Tongue (tissue), 2 donors: ENCODE measurements around the gene ARHGAP24. TPM values are rescaled to one million over a fixed set of nuclear protein-coding genes. Genes with fewer than 3 reads are reported as not detected.
"Not testable (repeated sequence)": the region's sequence is repeated elsewhere in the genome, so short reads cannot be mapped to it uniquely, and the experiment has no call there.

ENCODE experiments used
- DNase-seq: peaks from one replicate; pipeline ENCODE4 v3.0.0-alpha.2; 2015
- total RNA-seq: library from RNA; depleted of rRNA; stranded (reverse); fragments of >200 nt; gene quantifications from one replicate; pipeline ENCODE4 v1.2.3, GENCODE V29; 2014

Gene ARHGAP24
- total RNA-seq, 1 donor from 2014 or later, result 112 TPM

DNA sequence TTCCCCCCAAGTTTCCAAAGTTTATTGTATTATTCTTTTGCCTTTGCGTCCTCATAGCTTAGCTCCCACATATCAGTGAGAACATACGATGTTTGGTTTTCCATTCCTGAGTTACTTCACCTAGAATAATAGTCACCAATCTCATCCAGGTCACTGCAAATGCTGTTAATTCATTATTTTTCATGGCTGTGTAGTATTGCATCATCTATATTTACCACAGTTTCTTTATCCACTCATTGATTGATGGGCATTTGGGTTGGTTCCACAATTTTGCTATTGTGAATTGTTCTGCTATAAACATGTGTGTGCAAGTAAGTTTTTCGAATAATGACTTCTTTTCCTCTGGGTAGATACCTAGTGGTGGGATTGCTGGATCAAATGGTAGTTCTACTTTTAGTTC lies 43.6 kb downstream of the ARHGAP24 start:
- DNase-seq, result not testable (repeated sequence)

DNA sequence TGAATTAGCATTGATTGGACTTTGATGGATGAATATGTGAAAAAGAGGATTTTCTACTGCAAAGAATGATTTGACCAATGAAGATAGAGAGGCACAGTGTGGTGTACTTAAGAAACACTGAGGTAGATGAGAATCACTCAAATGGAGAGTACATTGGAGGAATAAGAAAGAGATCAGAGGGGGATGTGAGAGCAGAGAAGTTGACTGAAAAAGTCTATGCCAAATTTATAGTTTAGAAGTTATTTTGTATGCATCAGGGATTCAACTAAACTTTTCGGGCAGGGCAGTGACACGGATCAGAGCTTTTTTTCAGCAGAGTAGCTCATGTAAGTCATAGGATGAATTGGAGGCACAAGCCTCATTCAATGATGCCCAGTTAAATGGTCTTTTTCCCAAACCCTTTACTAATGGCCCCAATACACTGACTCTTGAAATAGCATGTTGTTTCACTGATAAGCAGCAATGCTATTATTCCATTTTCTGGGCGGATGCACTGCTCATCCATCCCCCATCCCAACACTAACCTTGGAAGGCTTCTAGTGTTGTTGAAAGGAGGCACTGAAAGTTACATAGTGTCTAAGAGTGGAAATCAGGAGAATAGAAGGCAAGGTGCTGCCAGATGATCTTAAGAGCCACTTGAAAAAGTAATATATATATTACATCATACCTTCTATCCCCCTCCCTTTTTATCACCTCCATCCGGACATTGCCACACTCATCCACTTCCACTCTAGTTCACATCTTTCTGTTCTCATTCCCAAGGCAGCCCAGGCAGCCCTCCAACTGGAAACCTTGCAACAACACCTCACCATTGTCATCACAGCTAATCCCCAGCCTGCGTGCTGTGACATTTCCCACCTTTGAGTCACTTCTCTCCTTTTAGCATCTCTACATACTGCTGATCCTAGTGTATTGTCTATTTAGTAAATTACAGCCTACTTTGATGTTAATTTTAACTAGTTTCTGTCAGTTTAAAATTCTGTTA lies 46.1 kb downstream of the ARHGAP24 start:
- no peak for DNase-seq

DNA sequence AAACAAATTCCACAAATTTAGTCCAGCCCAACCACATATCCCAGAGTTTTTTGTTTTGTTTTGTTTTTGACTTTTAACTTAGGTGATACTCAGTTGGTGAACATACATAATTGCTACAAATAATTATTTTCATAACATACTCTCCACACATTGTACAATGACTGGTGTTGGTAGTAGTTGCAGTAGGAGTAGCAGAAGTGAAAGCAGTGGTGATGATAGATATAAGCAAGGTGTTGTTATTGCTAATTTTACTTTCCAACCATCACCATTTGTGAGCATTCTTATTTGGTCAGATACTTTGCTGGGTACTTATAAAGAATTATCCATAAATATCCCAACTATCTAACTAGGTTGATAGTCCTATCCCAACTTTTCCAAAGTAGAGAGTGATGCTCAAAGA lies 47.3 kb downstream of the ARHGAP24 start:
- DNase-seq, result no peak

DNA sequence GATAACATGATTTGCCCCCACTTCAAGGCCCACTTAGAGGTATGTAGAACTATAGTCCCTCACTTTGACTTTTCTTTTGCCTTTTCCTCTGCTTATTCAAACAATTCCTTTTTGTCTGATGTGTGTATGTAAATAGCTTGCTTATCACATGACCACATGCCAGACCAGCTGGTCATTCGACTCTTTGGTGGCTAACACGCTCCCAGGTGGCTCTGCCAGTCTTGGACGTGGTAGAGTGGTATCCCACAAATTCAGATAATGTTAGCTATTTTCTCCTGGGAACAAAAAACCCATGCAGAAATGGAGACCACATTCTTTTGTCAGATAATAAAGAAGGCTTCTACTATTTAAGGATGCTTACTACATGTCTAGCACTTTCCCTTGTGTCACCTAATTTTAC lies 47.9 kb downstream of the ARHGAP24 start:
- no peak for DNase-seq

DNA sequence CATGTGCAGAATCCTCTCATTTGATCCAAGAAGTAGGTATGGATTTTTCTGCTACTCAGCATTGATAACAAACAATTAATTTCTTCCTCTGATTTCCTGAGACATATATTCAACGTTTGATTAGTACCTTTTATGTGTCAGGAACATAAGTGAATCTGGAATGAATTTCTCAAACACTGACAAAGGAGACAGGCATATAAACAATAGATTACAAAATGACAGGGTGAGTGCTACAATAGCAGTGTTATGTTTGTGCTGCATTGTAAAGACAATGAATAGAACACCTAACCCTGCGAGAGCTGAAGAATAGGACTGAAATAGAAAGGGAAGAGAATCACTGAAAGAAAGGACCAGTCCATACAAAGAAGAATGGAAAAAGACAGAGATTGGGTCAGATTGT lies 52.9 kb downstream of the ARHGAP24 start:
- DNase-seq, result no peak

DNA sequence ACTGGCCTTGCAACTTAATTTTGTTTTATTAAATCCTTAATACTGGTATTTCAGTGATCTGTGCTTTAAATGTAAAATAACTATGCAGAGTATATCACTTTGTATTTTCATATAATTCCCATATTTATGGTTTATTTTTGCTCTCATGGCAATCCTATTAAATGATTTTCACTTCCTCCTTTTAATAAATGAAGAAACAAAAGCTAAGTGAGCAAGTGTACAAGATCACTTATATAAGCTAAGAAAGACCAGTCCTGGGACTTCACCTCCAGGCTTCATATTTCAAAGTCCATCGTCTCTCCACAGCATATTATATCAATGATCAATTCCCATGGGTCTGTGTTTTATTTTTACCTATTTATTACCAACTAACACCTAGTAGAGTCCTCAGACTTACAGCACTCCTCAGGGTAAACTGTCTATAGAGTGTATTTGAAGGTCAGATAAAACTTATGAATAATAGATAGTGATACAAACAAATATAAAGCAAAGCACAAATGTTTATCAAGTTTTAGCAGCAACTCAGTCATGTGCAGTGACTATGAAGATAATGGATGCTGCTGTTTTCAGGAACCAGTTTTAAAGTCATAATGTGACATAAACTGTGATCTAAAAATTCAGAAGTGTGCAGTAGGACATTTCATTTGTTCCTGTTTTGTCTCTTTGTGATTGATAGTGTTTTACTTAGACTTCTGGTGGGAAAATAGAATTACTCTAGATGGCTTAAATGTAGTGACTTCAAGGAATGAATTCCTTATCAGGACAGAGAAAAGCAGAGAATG lies 56.8 kb downstream of the ARHGAP24 start:
- DNase-seq, result no peak

DNA sequence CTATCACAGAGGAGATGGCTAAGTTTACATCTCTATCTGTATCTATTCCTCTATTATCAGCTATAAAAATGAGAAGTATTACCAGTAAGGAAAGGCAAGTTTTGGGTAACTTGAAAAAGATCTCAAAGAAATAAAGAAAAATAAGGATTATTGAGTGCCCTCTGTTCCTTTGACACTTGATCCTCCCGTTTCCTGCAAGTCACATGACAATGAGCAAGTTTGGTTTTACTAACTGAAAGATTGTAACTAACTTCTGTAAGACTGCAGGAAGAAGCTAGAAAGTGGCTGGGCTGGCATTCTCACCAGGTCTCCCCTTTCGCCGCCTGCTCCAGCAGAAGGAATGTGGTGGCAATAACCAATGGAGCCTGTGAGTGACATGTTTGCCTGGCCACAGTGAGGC lies 59.2 kb downstream of the ARHGAP24 start:
- DNase-seq, result no peak

DNA sequence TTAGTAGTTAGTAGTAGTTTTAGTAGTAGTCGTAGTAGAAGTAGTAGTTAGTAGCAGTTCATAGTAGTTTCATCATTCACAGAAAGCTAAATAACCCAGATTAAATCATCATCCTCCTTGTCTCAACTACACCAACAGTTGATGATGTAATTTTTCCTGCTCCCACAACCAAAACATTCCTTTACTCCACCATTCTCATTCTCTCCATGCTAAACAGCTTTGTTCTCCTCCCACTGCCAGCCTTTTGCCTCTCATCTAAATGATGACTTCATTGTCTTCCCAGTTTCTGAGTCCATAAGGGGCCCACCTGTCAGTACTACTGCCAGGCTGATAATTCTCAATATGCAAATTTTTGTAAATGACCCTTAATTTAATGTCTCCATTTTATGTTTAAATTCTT lies 68.9 kb downstream of the ARHGAP24 start:
- no peak for DNase-seq

DNA sequence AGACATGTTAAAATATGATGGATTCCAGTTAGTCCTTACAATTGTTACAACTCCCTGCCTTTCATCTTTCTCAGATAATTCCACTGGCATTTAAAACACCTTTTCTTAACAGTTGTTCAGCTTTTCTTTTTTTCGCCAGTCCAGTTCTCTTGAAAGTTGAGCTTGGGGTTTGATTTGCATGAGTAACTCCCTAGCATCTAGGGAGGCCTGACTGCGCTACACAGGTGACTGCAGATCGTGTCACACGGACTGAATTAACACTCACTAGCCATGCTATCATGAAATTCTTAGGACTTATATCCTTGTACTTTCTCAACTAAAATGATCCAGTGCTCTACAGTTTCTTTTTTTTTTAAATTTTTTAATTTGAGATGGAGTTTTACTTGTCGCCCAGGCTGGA lies 69.8 kb downstream of the ARHGAP24 start:
- DNase-seq, result no peak

DNA sequence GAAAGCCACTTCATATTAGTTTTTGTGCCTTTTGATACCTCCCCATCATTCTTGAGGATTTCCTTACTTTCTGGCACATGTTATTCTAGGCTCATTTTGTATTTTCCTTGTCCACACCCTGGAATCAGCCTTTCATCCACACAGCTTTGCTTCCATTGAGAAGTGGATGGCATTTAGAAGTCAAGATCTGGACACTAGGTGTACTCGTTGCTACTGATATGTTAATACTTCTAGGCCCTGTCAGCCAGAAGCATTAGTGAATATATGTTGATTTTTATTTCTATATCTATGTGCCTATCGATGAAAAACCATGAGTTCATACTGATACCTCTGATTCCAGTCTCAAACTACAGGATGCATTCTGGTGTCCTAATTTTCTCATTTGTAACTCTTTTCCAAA lies 73.2 kb downstream of the ARHGAP24 start:
- DNase-seq, result no peak

DNA sequence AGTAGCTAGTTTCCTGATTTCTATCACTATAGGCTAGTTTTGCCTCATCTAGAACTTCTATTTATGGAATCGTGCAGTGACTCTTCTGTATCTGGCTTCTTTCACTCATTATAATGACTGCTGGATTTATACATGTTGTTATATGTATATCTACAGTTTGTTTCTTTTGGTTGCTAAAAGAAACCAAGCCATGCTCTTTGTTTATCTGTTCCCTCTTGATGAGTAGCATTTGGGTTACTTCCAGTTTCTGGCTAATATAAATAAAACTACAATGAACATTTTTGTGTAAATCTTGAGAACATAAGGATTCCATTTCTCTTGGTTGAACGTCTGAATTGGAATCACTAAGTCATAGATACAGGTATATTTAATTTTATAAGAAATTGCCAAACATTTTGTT lies 73.9 kb downstream of the ARHGAP24 start:
- DNase-seq, result no peak

DNA sequence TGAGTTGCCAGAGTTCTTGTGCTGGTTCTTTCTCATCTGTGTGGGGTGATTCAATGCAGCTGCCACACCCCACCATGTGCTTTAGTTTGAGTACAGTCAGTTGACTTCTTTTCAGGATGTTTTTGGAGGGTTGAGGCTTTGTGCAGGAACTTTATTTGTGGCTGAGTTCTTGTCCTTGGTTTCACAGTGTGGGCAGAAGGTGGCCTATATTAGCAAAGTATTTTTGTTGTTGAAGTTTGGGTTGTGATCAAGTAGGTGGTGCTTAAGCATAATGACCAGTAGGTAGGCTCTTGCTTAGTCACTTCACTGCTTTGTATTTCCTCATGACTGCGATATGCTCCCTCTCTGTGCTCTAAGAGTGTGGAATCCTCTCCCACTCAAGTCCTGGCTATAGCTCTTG lies 80.3 kb downstream of the ARHGAP24 start:
- peak; percentile 10 for DNase-seq

DNA sequence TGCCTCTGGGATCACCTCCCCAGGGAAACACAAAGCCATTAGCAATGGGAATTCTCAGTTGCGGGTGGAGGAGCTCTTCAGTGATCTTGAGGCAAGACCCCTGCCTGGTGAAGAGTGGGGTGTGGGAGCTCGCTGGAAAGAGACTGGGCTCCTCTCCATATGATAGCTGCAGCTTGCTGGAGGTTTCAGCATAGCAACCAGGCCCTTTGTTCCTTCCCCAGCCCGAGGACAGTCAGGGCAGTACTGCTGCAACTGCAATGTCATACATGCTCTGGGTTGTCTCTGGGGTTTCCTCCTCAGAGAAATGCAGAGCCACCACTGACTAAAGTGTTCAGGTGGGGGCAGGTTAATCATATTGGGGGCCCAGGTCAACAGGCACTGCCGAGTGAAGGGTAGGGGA lies 81.3 kb downstream of the ARHGAP24 start:
- DNase-seq, result no peak

DNA sequence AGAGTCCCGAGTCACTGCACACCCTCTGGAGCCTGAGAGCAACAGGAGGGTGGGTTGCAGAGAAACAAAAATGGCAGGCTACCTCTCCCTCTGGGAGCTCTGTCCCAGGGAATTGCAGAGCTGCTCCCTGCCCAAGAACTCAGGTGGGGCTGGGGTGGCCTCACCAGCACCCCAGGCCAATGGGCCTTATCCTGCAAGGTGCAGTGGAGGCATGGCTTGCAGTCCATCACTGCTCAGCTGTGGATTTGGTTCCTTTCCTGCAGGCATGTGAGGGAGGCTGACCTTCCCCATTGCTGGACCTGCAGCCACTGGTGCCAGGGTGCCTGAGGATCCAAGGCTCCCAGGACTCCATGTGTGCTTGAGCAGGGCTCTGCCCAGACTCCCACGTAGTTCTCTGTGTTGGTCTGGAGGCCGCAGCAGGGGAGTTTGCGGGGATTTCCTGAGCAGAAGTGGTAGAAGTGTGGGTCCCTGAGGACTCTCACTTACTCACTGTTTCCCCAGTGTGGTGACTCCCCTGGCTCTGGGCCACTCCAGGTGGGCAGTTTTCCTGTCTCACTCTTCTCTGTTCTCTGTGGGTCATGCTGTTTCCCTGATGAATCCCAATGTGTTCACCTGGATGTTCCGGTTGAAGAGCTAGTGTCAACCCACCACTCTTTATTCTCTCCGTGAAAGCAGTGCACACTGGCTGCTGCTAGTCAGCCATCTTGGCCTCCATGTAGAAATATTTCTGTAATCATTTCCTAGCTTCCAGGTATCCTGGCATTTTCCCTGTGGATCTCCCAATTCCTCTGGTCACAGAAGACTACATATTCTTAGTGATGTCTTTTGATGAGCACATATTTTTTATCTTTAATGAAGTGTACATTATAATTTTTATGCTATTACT lies 82.3 kb downstream of the ARHGAP24 start:
- DNase-seq, result no peak

DNA sequence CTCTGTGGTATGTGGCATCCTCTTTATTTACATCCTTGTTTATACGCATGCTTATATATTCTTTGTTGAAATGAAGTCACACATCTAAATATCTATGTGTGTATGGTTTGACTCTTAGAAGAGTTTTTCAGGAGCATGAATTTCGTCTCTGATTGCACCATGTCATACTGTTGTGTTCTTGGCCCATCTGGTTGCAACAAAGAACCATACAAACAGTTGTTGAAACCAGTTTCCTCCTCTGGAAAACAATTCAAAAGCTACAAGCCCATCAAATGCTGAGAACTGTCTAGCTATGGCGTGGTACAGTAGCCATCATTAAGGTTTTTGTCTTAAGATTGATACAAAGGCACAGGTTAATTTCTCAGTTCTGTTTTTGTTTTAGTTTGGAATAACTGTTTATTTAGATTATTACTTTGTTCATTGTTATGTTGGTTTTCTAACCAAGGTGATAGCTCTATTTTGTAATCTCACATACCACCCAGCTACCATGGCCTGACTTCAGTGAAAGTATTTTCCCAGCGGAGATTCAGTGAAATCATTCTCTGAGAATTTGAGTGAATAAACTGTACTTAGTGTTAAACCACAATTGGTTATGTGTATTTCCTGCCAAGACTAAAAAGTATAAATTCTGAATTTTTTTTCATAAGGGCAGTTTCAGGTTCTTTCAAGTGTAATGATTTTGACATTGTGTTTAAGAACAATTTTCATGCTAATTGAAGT lies 91.0 kb downstream of the ARHGAP24 start:
- peak; percentile 14 for DNase-seq

DNA sequence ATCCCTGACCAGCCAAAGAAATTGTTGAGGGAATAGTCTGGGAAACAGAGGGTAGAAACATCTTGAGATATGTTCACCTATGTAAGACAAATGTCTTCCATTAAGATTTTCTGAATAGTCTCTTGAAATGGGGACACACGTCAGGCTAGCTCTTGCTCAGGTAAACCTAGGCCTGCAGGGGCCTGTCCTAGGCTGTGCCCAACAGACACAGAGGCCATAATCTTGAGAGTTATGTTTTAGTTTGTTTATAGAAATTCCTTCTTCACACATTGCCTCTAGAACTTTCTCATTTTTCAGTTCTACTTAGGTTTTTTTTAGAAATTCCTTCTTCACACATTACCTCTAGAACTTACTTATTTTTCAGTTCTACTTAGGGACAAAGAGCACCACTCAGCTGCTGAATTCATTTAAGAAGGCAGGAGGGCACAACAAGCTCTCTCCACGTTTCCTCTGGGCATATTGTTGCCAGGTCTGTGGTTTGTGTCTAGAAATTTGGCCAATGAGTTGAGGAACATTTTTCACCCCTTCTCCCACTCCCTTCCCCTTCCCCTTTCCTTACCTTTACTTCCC lies 94.9 kb downstream of the ARHGAP24 start:
- no peak for DNase-seq

DNA sequence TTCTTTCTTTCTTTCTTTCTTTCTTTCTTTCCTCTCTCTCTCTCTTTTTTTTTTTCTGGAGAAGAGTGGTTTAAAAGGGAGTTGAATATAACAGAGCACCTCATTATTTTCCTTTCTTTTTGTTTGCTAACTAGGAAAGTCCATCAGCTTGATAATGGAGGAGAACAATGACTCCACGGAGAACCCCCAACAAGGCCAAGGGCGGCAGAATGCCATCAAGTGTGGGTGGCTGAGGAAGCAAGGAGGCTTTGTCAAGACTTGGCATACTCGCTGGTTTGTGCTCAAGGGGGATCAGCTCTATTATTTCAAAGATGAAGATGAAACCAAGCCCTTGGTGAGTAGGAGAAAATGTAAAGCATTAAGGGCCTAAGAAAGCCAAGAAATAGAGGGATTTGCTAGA lies 95.4 kb downstream of the ARHGAP24 start:
- DNase-seq, result no peak

DNA sequence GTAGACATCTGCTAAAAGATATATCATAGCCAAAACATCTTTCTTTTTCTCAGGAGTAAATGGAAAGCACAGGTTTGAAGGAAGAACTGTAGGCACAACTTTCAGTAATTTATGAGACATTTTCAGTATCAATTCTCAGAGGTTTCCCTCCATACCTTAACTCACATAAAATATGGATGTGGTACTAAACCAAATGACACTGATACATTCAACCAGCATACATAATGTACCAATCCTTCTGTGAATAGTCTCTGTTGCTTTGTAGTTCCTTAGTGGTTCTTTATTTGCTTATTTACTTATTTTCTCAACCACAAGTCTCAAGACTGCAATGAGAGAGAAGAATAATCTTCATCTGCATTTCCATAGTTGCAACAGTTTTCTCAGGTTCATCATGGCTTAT lies 96.1 kb downstream of the ARHGAP24 start:
- no peak for DNase-seq

DNA sequence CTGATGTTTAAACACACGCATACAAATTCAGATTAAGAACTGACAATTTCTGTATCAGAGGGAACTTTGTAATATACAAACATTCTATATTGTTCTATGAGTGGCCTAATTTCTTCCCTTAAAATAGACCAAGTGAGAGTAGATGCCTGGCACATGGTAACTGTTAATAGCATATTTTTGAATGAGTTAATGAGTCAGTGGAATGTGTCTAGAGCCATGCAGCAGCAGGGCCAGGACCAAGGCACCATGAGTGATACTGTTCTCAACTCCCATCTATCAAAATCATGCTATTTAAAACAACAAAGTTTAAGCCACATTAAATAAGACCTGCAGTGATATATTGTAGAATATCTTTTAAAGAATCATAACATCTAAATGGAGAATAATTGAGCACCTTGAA lies 98.3 kb downstream of the ARHGAP24 start:
- no peak for DNase-seq

DNA sequence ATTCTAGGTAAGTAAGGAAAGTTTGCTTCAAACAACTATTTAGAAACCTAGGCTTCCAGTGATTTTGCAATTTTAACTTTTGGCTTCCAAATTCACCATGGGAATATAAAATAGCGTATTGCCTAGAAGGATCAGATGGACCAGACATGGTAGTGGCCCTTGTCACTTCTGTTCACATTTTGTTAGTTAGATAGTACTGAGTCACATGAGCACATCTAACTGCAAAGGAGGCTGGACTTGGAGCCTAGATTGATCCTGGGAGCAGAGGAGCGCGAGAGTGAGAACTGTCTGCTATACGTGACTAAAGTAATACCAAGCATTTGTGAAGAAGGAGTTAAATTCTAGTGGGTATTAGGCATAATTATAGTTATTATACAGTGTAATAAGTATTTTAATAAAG lies 102.4 kb downstream of the ARHGAP24 start:
- no peak for DNase-seq

DNA sequence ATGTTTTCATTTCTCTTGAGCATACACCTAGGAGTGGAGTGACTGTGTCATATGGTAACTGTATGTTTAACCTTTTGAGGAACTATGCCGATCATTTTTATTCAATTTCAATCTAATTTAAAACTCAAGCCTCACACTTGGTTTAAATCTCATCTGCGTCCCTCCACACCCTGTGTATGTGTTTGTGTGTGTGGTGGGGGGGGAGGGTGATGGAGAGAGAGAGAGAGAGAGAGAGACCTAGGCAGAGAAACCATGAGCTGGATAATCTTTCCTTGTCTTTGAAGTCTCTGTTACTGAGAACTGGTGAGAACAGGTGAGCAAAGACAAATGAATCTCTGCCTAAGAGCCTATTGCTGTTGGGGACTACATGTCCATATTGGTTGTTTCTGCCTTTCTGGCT lies 105.0 kb downstream of the ARHGAP24 start:
- no peak for DNase-seq
